GM23248 (cell line): ENCODE data around the gene EML1.

Experiments used
- EZH2 ChIP-seq: fragments of 200-600 bp; sonication (generic); IDR thresholded peaks from 2 replicates; pipeline ENCODE4 v1.6.1; 2018; ENCODE audit warnings: antibody characterized with exemption, mild to moderate bottlenecking; ENCODE audit not compliant: insufficient read depth, poor library complexity, severe bottlenecking
- EZH2phosphoT487 ChIP-seq: fragments of 200-600 bp; sonication (generic); IDR thresholded peaks from 2 replicates; pipeline ENCODE4 v1.6.1; 2018; ENCODE audit warnings: antibody characterized with exemption, moderate library complexity, mild to moderate bottlenecking, low read depth; ENCODE audit not compliant: insufficient read depth

GRCh38 chr14:99744873-99745224 lies 48.4 kb upstream of the EML1 start:
- TF ChIP-seq EZH2phosphoT487 (no peak), EZH2 (no peak)
